CD4-positive, alpha-beta memory T cell (primary cell): ENCODE results near the gene OBSL1. TPM values are rescaled to one million over a fixed set of nuclear protein-coding genes. Genes with fewer than 3 reads are reported as not detected.

Source experiments
- CTCF ChIA-PET: fragments of 350-600 bp; sonication (Branson Sonifier 250); formaldehyde crosslinking; loops from one replicate; lab custom pipeline; 2021; ENCODE audit warnings: inconsistent platforms; ENCODE audit not compliant: partially characterized antibody; lab: Charles Lee
- POLR2A ChIA-PET: fragments of 350-600 bp; sonication (Branson Sonifier 250); formaldehyde crosslinking; loops from one replicate; lab custom pipeline; 2021; ENCODE audit not compliant: partially characterized antibody; lab: Charles Lee
- DNase-seq, 5 donors: peaks; one replicate each; pipeline versions ENCODE4 v3.0.0 to v3.0.0-alpha.2; 2020 to 2022; ENCODE audit warnings: mixed read lengths in 1 of 5
- H3K27ac ChIP-seq: one replicate; pipeline ENCODE4 v1.7.0; 2013; ENCODE audit warnings: low read depth, low read length
- H3K27me3 ChIP-seq: 2 replicates; pipeline ENCODE4 v1.7.0; 2013; ENCODE audit warnings: mild to moderate bottlenecking, low read length, moderate library complexity; ENCODE audit not compliant: insufficient read depth
- H3K36me3 ChIP-seq: 2 replicates; pipeline ENCODE4 v1.7.0; 2013; ENCODE audit warnings: mild to moderate bottlenecking, low read length, moderate library complexity; ENCODE audit not compliant: insufficient read depth
- H3K4me1 ChIP-seq: 2 replicates; pipeline ENCODE4 v1.7.0; 2013; ENCODE audit warnings: mild to moderate bottlenecking, low read length, moderate library complexity; ENCODE audit not compliant: insufficient read depth
- H3K4me3 ChIP-seq, 2 donors: one replicate each; pipeline ENCODE4 v1.7.0; 2013; ENCODE audit warnings: low read length in 2 of 2, mild to moderate bottlenecking in 1 of 2
- H3K9me3 ChIP-seq, 2 donors: one replicate each; pipeline ENCODE4 v1.7.0; 2013; ENCODE audit warnings: low read length in 2 of 2, control low read depth in 1 of 2; ENCODE audit not compliant: control insufficient read depth in 1 of 2
- H3K27ac Mint-ChIP-seq, 7 donors: one replicate each; pipeline ENCODE4 v1.8.0; 2020 to 2021; ENCODE audit warnings: mixed read lengths in 7 of 7, mild to moderate bottlenecking in 6 of 7, inconsistent platforms in 3 of 7, moderate library complexity in 3 of 7
- H3K27me3 Mint-ChIP-seq, 2 donors: one replicate each; pipeline ENCODE4 v1.8.0; 2020 to 2021; ENCODE audit warnings: mixed read lengths in 2 of 2
- H3K36me3 Mint-ChIP-seq, 2 donors: one replicate each; pipeline ENCODE4 v1.8.0; 2020 to 2021; ENCODE audit warnings: mixed read lengths in 2 of 2, inconsistent platforms in 1 of 2, mild to moderate bottlenecking in 1 of 2
- H3K4me1 Mint-ChIP-seq, 4 donors: one replicate each; pipeline ENCODE4 v1.8.0; 2020 to 2021; ENCODE audit warnings: mixed read lengths in 4 of 4, mild to moderate bottlenecking in 1 of 4
- H3K4me3 Mint-ChIP-seq, 8 donors: one replicate each; pipeline ENCODE4 v1.8.0; 2020 to 2021; ENCODE audit warnings: mixed read lengths in 8 of 8, mild to moderate bottlenecking in 7 of 8, moderate library complexity in 6 of 8, inconsistent platforms in 3 of 8
- H3K9me3 Mint-ChIP-seq, 8 donors: one replicate each; pipeline ENCODE4 v1.8.0; 2020 to 2021; ENCODE audit warnings: mixed read lengths in 8 of 8, mild to moderate bottlenecking in 5 of 8, inconsistent platforms in 3 of 8, moderate library complexity in 1 of 8
- intact Hi-C: fragments of 100-400 bp; cut with micrococcal nuclease; formaldehyde crosslinking; loops from one replicate; pipeline ENCODE4 v1.15.1; 2023
- polyA plus RNA-seq, 2 donors: library from polyadenylated mRNA; unstranded; fragments of 300-500 nt; fragmentation: Illumina TruSeq; gene quantifications; one replicate each; pipeline ENCODE4 v1.2.3, GENCODE V29; 2021
- total RNA-seq, 2 experiments: library from RNA; stranded (reverse); gene quantifications; one replicate each; pipeline ENCODE4 v1.2.3, GENCODE V29; 2021

Gene OBSL1
- total and polyA plus RNA-seq, 4 experiments from 2014 or later: 0.09 TPM; not detected in 3

GRCh38 chr2:219554350-219554749 lies 17.0 kb downstream of the OBSL1 start:
- no peaks in the 10 kb centered on the region for H3K36me3 Mint-ChIP-seq
- peaks cover 5 to 18% (median 10%) of the 10 kb centered on the region in 4 donors for H3K4me1 Mint-ChIP-seq
- Histone ChIP-seq H3K4me1 (peaks cover 18% of the 10 kb centered on the region), H3K27ac (no peak overlapping the region), H3K36me3 (no peaks in the 10 kb centered on the region), H3K9me3 (no peaks in the 10 kb centered on the region), H3K27me3 (peaks cover 11% of the 10 kb centered on the region), H3K4me3 (no peak overlapping the region)
- POLR2A ChIA-PET: interaction anchor here (0.9 kb wide), 1 partner anchor 10 kb away, joined by 3 read pairs; the partner anchor contains the start of genes CHPF and TMEM198
- H3K27me3 Mint-ChIP-seq: peaks cover 24 to 46% of the 10 kb centered on the region in 2 donors
- intact Hi-C loops: no loop called here
- CTCF ChIA-PET: interaction anchor here (7.1 kb wide), 1 partner anchor 12 kb away, joined by 45 read pairs; the partner anchor contains the start of genes CHPF and TMEM198
- peak overlapping the region in 1 of 7 donors; percentile 63 for H3K27ac Mint-ChIP-seq
- H3K9me3 Mint-ChIP-seq: peaks cover 0 to 2% (median 0%) of the 10 kb centered on the region in 8 donors
- DNase-seq: peak in 1 of 5 donors; percentile 14
- no peak overlapping the region for H3K4me3 Mint-ChIP-seq

GRCh38 chr2:219553463-219553963 lies 17.8 kb downstream of the OBSL1 start:
- H3K27me3 Mint-ChIP-seq: peaks cover 23 to 48% of the 10 kb centered on the region in 2 donors
- POLR2A ChIA-PET: interaction anchor here (0.9 to 2.3 kb wide), 3 partner anchors 9 to 44 kb away, joined by 3 to 10 read pairs (median 9); partner anchors contain the start of genes CHPF, STK11IP and TMEM198

GRCh38 chr2:219553168-219553417 lies 18.2 kb downstream of the OBSL1 start:
- peaks cover 5 to 18% (median 10%) of the 10 kb centered on the region in 4 donors for H3K4me1 Mint-ChIP-seq
- H3K4me3 ChIP-seq: peak overlapping the region in 1 of 2 donors; percentile 44
- H3K9me3 ChIP-seq: no peaks in the 10 kb centered on the region
- intact Hi-C loops: loop anchor here (2.0 kb wide), 1 partner anchor 44 kb away; the partner anchor contains the start of gene STK11IP
- DNase-seq: no peak
- POLR2A ChIA-PET: interaction anchor here (1.8 to 2.3 kb wide), 2 partner anchors 10 to 44 kb away, joined by 9 to 10 read pairs; partner anchors contain the start of genes CHPF, STK11IP and TMEM198
- H3K27ac Mint-ChIP-seq: peak overlapping the region in 1 of 7 donors; percentile 63
- H3K27me3 ChIP-seq: peaks cover 11% of the 10 kb centered on the region
- no peaks in the 10 kb centered on the region for H3K36me3 ChIP-seq
- CTCF ChIA-PET: interaction anchor here (1.2 to 7.1 kb wide), 3 partner anchors 8 to 89 kb away, joined by 3 to 45 read pairs (median 9); partner anchors contain the start of genes CHPF and TMEM198
- peaks cover 25 to 52% of the 10 kb centered on the region in 2 donors for H3K27me3 Mint-ChIP-seq
- H3K9me3 Mint-ChIP-seq: peaks cover 0 to 3% (median 0%) of the 10 kb centered on the region in 8 donors
- no peak overlapping the region for H3K27ac ChIP-seq
- peak overlapping the region; percentile 46 to 77 (median 58) for H3K4me3 Mint-ChIP-seq
- H3K4me1 ChIP-seq: peaks cover 18% of the 10 kb centered on the region
- H3K36me3 Mint-ChIP-seq: no peaks in the 10 kb centered on the region

More at GRCh38 chr2:219553463-219553963, 17.8 kb downstream of the OBSL1 start:
- Mint-ChIP-seq H3K4me3 (peak overlapping the region; percentile 46 to 77 (median 58)), H3K4me1 (peaks cover 5 to 18% (median 10%) of the 10 kb centered on the region in 4 donors), H3K9me3 (peaks cover 0 to 3% (median 0%) of the 10 kb centered on the region in 8 donors), H3K27ac (peak overlapping the region in 2 of 7 donors; percentile 52 to 63), H3K36me3 (no peaks in the 10 kb centered on the region)
- Histone ChIP-seq H3K4me3 (no peak overlapping the region), H3K36me3 (no peaks in the 10 kb centered on the region), H3K27ac (no peak overlapping the region), H3K4me1 (peaks cover 18% of the 10 kb centered on the region), H3K9me3 (no peaks in the 10 kb centered on the region), H3K27me3 (peaks cover 11% of the 10 kb centered on the region)
- CTCF ChIA-PET: interaction anchor here (1.2 to 7.1 kb wide), 2 partner anchors 11 to 88 kb away, joined by 3 to 45 read pairs; partner anchors contain the start of genes CHPF and TMEM198
- intact Hi-C loops: loop anchor here (2.0 kb wide), 1 partner anchor 43 kb away; the partner anchor contains the start of gene STK11IP
- DNase-seq: peak in 1 of 5 donors; percentile 23

GRCh38 chr2:219552382-219553167 lies 18.8 kb downstream of the OBSL1 start:
- no peaks in the 10 kb centered on the region for H3K36me3 Mint-ChIP-seq
- H3K27ac Mint-ChIP-seq: peak overlapping the region in 2 of 7 donors; percentile 22 to 79
- H3K36me3 ChIP-seq: no peaks in the 10 kb centered on the region
- peak overlapping the region; percentile 11 to 44 for H3K4me3 ChIP-seq
- no peak overlapping the region for H3K27ac ChIP-seq
- H3K9me3 Mint-ChIP-seq: peaks cover 0 to 3% (median 0%) of the 10 kb centered on the region in 8 donors
- H3K27me3 Mint-ChIP-seq: peaks cover 25 to 52% of the 10 kb centered on the region in 2 donors
- no peaks in the 10 kb centered on the region for H3K9me3 ChIP-seq
- peak overlapping the region; percentile 51 to 86 (median 75) for H3K4me3 Mint-ChIP-seq
- intact Hi-C loops: loop anchor here (1.0 to 2.0 kb wide), 2 partner anchors 9 to 44 kb away; partner anchors contain the start of genes CHPF and STK11IP
- peaks cover 11% of the 10 kb centered on the region for H3K27me3 ChIP-seq
- H3K4me1 ChIP-seq: peaks cover 18% of the 10 kb centered on the region
- POLR2A ChIA-PET: interaction anchor here (1.8 to 2.3 kb wide), 2 partner anchors 9 to 45 kb away, joined by 9 to 10 read pairs; partner anchors contain the start of genes CHPF, STK11IP and TMEM198
- H3K4me1 Mint-ChIP-seq: peaks cover 5 to 18% (median 10%) of the 10 kb centered on the region in 4 donors
- CTCF ChIA-PET: interaction anchor here (1.2 to 7.1 kb wide), 3 partner anchors 9 to 89 kb away, joined by 3 to 45 read pairs (median 9); partner anchors contain the start of genes CHPF and TMEM198
- DNase-seq: peak; percentile 70 to 79 (median 76)

- peaks cover 18% of the 10 kb centered on the region for H3K4me1 ChIP-seq
- H3K27ac ChIP-seq: no peak overlapping the region
- intact Hi-C loops: loop anchor here (1.0 to 2.0 kb wide), 2 partner anchors 8 to 45 kb away; partner anchors contain the start of genes CHPF and STK11IP
- ChIA-PET POLR2A (interaction anchor here (1.2 to 2.3 kb wide), 3 partner anchors 8 to 46 kb away, joined by 3 to 10 read pairs (median 9); partner anchors contain the start of genes CHPF, OBSL1, STK11IP and TMEM198), CTCF (interaction anchor here (1.6 to 7.1 kb wide), 2 partner anchors 10 kb away, joined by 9 to 45 read pairs; partner anchors contain the start of genes CHPF and TMEM198)
- H3K36me3 Mint-ChIP-seq: no peaks in the 10 kb centered on the region
- peak overlapping the region; percentile 51 to 86 (median 75) for H3K4me3 Mint-ChIP-seq
- H3K27me3 ChIP-seq: peaks cover 11% of the 10 kb centered on the region
- peak overlapping the region in 4 of 7 donors; percentile 22 to 79 (median 29) for H3K27ac Mint-ChIP-seq
- H3K4me3 ChIP-seq: peak overlapping the region; percentile 11 to 44
- DNase-seq: peak in 3 of 5 donors; percentile 18 to 31 (median 28)
- H3K9me3 ChIP-seq: no peaks in the 10 kb centered on the region
- peaks cover 25 to 52% of the 10 kb centered on the region in 2 donors for H3K27me3 Mint-ChIP-seq
- peaks cover 0 to 3% (median 0%) of the 10 kb centered on the region in 8 donors for H3K9me3 Mint-ChIP-seq
- no peaks in the 10 kb centered on the region for H3K36me3 ChIP-seq
- peaks cover 5 to 18% (median 10%) of the 10 kb centered on the region in 4 donors for H3K4me1 Mint-ChIP-seq
Observed at GRCh38 chr2:219551441-219552381, 19.6 kb downstream of the OBSL1 start.

GRCh38 chr2:219549619-219550018 lies 21.7 kb downstream of the OBSL1 start:
- H3K27ac ChIP-seq: no peak overlapping the region
- H3K4me1 ChIP-seq: peaks cover 19% of the 10 kb centered on the region
- no peaks in the 10 kb centered on the region for H3K36me3 ChIP-seq
- Mint-ChIP-seq H3K9me3 (peaks cover 0 to 3% (median 0%) of the 10 kb centered on the region in 8 donors), H3K36me3 (peaks cover 0 to 2% of the 10 kb centered on the region in 2 donors), H3K27ac (no peak overlapping the region), H3K27me3 (peaks cover 26 to 44% of the 10 kb centered on the region in 2 donors), H3K4me1 (peaks cover 8 to 25% (median 13%) of the 10 kb centered on the region in 4 donors), H3K4me3 (peak overlapping the region in 1 of 8 donors; percentile 45)
- H3K4me3 ChIP-seq: no peak overlapping the region
- CTCF ChIA-PET: interaction anchor here (2.3 to 7.1 kb wide), 2 partner anchors 8 to 11 kb away, joined by 20 to 45 read pairs; partner anchors contain the start of genes CHPF and TMEM198
- intact Hi-C loops: no loop called here
- no peaks in the 10 kb centered on the region for H3K9me3 ChIP-seq
- peaks cover 11% of the 10 kb centered on the region for H3K27me3 ChIP-seq
- POLR2A ChIA-PET: interaction anchor here (1.1 kb wide), 1 partner anchor 48 kb away, joined by 3 read pairs; the partner anchor contains the start of gene STK11IP
- peak in 1 of 5 donors; percentile 37 for DNase-seq
